NCI-H82 treated with DMSO at 0.1 percent for 48 hours (cell line): Measurements from ENCODE around the gene ATRAID.
"Not testable (repeated sequence)": the region's sequence is repeated elsewhere in the genome, so short reads cannot be mapped to it uniquely, and the experiment has no call there.

ENCODE experiments used
- DNase-seq: peaks from one replicate; lab custom pipeline; 2025; ENCODE audit not compliant: unreplicated experiment; lab: John Stamatoyannopoulos, UW

The ATRAID gene, protein sequence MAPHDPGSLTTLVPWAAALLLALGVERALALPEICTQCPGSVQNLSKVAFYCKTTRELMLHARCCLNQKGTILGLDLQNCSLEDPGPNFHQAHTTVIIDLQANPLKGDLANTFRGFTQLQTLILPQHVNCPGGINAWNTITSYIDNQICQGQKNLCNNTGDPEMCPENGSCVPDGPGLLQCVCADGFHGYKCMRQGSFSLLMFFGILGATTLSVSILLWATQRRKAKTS

DNA sequence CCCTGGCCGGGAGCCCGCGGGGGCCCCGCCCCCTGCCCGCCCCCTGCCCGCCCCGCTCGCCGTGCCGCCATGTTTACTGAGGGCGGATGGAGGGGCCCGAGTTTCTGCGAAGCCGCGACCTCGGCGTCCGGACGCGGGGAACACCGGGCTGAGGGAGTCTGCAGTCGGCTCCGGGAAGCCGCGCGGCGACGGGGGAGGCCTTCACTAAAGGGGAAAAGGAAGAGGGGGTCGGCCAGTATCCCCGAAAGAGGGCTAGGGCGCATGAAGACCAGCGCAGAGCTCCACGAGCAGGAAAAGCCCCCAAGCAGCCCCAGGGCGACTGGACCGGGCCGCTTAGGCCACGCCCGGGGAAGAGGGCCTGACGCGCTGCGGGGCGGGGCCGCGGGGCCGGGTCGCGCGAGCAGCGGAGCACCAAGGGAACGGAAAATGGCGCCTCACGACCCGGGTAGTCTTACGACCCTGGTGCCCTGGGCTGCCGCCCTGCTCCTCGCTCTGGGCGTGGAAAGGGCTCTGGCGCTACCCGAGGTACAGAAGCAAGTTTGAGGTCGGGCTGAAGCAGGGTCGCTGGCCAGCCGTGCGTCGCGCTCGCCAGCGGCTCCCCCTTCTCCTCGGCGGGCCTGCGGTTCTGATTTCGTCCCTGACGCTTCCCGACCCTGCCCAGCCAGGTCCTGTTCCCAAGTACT lies at the start of gene ATRAID, which contains the start of gene SLC5A6:
Gene ATRAID, plus strand, starts transcription at position 99 of the 683 bp plus-strand sequence. Its CDS starts 328 bp downstream, at position 427.
Gene SLC5A6, minus strand, starts transcription at position 326 of the 683 bp plus-strand sequence. CDS start 4,618 bp downstream, outside the sequence.
- peak; percentile 69 for DNase-seq

DNA sequence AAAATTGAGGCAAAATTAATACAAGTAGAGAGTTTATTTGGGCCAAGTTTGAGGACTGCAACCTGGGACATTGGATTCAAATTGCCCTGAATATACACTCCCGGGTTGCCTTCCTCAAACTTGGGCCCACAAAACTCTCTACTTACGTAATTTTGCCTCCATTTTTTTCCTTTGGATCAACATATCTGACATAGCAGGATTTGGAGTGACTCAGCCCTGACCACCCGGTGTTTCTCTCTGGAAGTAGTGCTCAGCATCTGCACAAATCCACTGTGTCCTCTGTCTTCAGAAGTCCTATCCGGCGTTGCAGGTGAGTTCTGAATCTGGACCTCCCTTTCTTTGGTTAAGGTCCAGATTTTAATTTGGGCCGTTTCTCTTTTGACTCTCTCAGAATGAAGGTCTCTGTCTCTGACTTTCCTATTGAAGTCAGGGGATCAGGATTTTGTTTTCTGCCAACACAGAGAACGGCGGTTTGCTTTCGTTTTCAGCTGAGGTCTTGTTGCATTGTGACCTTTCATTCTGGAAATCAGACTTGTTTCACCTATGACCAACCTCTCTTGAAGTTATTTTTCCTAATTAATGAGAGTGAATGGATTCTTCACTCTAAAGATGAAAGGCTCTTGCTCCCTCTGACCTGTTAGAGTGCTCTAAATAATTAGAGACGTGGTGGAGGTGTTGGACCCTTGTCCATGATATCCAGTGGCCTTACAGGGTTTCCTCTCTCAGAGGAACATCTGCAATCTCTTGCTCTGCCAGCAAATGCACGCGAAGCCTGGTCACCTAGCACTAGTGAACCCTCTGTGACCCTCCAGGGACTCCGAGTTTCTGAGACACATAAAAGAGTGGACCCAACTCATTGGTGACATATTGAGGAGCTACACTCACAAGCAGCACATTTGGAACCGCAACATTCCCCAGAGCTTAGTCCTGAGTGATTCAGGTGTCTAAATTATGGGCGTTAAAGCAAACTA lies 49.4 kb upstream of the ATRAID start:
- DNase-seq, result no peak

DNA sequence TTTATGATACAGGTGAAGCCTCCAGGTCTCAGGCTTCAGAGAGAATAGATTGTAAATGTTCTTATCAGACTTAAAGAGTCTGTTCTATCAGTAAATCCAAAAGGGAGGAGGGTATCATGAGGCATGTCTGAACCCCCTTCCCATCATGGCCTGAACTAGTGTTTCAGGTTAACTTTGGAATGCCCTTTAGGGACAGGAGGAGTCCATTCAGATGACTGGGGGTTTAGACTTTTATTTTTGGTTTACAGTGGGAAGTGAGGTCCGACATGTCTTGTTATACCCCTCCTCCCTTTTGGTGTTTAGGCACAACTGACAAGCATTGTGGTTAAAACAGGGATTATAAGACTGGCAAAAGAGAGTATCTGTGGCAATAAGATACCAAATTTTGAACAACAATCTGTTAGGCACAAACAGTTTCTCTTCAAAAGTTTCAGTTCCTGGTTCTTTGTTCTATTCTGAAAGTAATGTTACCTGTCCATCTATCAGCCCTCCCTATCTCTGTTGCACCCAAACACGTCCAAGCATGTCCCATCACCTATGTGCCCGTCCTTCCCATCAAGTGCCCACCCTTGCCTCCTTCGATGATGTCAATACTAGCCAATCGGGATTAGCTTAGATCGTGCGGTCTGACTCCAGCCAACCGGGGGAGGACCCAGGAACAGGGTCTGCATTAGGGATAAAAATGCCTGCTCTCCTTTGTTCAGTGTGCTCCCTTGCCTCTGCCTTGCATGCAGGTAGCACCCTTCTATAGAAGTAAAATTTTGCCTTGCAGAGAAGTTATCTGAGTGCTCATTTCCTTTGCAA lies 46.7 kb upstream of the ATRAID start:
- no peak for DNase-seq

DNA sequence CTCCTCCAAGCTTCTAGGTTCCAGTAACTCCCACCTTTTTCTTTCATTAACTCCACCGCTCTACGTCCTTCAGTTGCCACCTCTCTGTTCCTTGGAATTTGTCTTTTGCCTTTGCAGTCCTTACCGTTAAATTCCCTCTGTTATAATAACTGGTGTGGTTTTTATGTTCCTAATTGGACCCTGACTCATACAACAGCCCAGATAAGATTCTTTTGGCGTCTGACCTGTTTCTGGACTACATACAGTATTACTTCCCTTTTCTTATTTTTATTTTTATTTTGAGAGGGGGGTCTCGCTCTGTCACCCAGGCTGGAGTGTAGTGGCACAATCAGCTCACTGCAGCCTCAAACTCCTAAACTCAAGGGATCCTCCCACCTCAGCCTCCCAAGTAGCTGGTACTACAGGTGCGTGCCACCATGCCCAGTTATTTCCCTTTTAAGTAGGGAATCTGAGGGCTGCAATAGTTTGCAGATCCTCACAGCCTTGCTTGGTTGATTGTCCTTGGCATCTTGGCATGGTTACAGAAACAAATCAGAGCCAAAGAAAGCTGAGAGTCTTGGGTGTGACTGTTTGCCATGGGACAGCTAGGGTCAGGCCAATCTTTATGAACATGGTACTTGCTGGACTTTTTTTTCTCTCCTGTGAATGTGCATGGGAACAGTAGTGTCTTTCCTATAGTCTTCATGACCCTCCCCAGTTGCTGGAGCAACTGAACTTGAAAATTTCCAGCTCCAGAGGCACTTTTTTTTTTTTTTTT lies 41.1 kb upstream of the ATRAID start:
- no peak for DNase-seq

DNA sequence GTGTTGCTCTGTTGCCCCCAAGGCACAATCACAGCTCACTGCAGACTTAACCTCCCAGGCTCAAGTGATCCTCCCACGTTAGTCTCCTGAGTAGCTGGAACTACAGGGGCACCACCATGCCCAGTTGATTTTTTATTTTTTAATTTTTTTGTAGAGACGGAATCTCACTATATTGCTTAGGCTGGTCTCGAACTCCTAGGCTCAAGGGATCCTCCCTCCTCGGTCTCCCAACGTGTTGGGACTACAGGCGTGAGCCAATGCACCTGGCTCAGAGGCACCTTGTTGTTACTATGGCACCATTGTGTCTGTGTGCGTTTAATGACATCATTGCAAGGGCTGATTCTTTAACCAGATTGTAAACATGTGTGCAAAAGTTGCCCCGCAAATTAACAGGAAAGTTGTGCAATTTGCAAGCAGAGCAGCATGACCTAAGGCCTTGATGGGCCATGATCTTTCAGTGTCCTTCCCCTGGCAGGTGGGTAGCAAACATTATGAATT lies 40.4 kb upstream of the ATRAID start:
- no peak for DNase-seq

DNA sequence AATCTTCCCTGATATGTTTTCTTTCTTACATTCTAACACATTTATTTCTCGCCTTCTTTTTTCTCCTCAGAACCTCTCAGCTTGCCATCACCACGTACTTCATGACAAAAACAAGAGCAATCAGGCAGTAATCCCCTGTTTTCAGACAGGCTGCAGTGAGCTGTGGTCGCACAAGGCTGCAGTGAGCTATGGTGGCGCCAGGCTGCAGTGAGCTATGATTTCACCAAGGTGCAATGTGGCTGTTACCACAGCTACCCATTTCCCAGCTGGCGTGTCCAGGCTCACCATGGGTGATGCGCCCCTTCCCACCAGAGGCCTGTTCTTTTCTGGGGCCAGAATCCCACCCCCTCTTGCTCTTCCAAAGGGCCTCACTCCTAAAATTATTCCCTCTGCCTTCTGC lies 37.2 kb upstream of the ATRAID start:
- DNase-seq, result no peak

DNA sequence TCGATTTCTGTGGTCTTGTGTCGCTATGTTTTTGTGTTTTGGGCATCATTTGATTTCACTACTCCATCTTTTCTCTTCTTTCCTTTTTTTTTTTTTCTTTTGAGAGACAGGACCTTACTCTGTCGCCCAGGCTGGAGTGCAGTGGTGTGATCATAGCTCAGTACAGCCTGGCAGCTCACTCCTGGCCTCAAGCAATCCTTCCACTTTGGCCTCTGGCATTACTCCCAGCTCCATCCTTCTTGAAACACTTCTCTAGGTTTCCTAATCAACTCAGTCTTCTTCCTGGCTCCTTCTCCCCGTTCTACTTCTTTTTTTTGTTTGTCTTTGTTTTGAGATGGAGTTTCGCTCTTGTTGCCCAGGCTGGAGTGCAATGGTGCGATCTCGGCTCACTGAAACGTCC lies 36.5 kb upstream of the ATRAID start:
- DNase-seq, result no peak

DNA sequence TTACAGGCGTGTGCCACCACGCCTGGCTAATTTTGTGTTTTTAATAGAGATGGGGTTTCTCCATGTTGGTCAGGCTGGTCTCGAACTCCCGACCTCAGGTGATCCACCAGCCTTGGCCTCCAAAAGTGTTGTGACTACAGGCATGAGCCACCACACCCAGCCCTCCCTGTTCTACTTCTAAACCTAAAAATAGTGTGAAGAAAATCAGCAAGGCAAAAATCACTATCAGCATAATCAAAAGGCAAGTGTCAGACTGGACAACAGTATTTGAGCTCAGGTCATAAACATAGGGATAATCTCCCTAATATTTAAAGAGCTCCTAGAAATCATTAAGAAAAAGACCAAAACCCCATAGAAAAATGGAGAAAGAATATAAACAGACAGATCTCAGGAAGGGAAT lies 36.1 kb upstream of the ATRAID start:
- not testable (repeated sequence) for DNase-seq

DNA sequence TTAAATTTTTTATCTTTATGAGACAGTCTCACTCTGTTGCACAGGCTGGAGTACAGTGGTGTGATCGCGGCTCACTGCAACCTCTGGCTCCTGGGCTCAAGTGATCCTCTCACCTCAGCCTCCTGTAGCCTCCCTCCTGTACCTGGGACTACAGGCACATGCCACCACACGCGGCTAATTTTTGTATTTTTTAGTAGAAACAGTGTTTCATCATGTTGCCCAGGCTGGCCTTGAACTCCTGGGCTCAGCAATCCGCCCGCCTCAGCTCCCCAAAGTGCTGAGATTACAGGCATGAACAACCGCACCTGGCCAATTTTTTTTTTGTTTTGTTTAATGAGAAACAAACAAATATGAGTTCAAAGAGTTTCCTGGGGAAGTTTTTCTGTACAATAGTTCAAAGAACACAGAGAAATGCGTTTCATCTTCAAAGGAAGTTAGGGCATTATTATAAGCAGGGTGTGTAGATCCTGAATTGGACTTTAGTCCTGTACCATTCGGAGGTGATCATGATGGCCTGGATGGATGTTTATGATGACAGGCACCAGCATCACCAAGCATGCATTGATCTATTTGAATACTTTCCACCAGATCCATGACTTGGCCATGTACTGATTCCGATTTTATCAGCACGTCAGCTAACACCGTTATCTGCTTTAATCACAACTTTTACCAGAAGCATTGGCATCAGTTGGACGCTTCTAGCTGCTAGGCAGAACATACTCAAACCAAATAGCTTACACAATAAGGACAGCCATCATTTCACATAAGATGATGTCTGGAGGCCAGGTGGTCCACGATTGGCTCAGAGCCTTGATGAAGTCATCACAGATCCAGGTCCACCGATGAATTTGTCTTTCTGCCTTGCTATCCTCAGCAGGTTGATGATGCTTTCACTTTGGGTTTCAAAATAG lies 34.1 kb upstream of the ATRAID start:
- DNase-seq, result no peak

DNA sequence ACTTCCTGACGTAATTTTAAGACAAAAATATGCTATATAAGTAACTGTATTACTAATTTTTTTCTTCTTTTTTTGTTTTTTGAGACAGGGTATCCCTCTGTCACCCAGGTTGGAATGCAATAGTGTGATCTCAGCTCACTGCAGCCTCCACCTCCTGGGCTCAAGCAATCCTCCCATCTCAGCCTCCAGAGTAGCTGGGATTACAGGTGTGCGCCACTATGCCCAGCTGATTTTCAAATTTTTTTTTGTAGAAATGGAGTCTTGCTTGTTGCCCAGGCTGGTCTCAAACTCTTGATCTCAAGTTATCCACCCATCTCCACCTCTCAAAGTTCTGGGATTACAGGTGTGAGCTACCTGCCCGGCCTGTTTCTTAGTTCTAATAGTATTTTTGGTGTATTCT lies 33.4 kb upstream of the ATRAID start:
- no peak for DNase-seq

DNA sequence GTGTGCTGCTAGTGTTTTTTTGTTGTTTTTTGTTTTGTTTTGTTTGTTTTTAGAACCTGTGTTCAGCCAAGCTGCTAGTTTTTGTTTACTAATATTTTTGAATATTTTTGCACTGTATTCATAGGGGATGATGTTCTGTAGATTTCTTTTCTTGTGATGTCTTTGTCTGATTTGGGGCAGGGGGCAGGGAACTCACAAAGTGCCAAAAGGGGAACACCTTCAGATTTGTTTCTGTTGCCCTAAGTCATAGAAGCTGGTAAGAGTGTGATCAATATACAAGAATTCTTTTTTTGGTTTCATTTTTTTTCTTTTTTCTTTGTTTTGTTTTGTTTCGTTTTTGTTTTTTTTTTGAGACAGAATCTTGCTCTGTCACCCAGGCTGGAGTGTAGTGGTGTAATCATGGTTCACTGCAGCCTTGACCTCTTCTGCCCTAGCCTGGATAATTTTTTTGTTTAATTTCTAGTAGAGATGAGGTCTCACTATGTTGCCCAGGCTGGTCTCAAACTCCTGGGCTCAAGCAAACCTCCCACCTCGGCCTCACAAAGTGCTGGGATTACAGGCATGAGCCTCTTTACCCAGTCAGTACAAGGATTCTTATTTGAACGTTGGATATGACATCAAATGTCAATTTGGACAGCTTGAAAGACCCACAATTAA lies 32.4 kb upstream of the ATRAID start:
- no peak for DNase-seq

DNA sequence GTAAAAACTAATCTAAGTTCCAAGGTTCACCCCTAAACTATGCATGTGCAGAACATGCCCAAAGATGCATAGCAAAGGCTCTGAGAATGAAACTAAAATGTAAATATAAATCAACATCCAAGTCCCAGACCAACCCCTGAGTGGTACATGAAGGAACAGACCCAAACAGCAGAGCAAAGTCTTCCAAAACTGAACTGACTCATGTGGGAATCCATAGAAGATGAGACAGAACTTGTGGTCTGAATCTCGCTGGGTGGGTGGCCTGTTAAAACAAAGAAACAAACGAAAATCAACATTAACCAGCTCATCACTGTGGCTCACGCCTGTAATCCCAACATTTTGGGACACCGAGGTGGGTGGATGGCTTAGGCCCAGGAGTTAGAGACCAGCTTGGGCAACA lies 29.5 kb upstream of the ATRAID start:
- no peak for DNase-seq

DNA sequence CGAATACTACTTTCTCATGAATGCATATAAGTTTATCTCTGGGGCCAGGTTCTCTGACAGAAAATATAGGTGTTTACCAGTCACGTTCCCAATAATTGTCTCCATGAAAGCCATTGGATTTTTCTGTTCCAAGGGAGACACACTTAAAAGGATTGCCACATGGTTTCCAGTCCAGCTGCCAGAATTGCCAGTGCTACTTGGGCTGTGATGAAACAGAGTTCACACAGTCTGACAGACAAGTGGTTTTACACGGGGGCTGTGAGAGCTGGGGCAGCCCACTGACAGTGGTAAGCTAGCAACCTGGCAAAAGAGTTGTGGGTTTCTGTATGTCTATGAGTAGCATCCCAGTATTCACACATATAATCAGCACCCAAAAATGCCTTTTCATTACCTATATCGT lies 27.7 kb upstream of the ATRAID start:
- DNase-seq, result no peak

DNA sequence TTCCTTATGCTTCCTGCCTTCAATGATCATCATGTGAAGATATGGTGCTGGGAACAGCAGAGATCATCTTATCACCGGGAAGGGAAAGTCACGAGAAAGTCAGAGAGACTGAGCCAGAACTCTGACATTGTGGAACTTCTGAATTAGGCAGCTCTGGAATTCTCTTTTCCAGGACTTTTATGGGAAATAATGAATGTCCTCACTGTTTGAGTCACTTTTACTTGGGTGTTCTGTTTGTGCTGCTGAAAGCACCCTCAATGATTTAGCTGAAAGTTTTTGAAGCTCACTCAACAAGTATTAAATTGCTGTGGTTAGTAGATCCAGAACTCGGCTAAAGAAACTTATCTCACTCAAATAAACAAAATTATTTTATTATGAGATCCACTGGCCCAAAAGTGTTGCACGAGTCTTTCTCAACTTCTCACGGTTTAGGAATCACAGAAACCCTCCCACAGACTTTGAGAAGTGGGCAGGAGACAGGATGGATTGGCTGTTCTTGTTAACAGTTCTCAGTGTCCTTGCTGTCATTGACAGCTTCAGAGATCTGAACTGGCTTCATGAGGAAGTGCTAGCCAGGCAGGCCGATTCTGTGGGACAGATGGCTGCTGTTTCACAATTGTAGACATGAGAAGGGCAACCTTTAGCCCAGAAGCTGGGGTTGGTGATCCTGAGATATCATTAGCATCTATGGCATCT lies 26.4 kb upstream of the ATRAID start:
- no peak for DNase-seq

DNA sequence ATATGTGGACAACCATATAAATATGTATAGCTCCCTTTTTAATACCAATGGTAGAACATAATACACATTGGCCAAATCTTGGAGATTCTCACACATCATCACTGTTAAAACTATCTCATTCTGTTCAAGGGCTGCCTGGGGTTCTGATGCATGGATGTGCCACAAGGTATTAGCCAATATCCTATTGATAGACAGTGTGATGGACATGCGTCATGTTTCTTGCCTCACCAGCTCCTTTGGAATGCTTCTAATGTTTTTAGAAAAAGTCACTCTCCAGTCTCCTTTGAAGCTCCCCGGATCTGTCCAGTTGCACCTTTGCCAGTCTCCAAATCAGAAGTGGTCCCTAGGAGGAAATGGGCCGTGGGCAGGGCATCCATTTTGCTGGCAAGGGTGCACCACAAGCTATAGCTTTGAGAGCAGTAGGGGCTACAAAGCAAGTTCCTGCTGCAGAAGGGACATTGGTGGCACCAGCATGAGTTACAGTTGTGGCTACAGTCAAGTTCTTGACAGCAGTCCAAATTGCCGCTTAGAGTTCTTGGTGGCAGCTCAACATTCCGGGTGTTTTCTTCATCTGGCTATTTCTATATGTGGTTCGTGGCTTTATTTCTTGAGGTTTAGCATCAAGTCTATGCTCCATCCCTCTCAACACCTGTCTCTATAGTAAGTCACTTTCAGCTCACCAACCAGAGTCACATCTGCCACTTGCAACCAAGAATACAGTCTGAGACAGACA lies 25.1 kb upstream of the ATRAID start:
- DNase-seq, result no peak

DNA sequence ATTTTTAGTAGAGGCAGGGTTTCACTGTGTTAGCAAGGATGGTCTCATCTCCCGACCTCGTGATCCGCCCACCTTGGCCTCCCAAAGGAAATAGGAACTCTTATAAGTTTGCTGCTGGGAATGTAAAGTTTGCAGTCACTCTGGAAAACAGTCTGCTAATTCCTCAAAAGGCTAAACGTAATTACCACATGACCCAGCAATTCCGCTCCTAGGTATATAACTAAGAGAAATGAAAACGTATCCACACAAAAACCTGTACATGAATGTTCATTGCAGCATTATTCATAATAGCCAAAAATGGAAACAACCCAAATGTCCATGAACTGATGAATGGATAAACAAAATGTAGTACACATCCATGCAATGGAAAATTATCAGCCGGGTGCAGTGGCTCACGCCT lies 21.9 kb upstream of the ATRAID start:
- DNase-seq, result no peak
